Endothelial cell (in vitro differentiated cells): Measurements from ENCODE around the gene ARHGAP18. TPM values are rescaled to one million over a fixed set of nuclear protein-coding genes. Genes with fewer than 3 reads are reported as not detected.

Source experiments
- DNase-seq: peaks from one replicate; pipeline ENCODE4 v3.0.0; 2021; ENCODE audit warnings: low spot score
- H3K27ac Mint-ChIP-seq: one replicate; pipeline ENCODE4 v1.8.0; 2021; ENCODE audit warnings: mixed read lengths, inconsistent platforms; ENCODE audit not compliant: unreplicated experiment
- H3K27me3 Mint-ChIP-seq: one replicate; pipeline ENCODE4 v1.8.0; 2021; ENCODE audit warnings: mild to moderate bottlenecking, moderate library complexity, mixed read lengths, inconsistent platforms; ENCODE audit not compliant: unreplicated experiment
- H3K36me3 Mint-ChIP-seq: one replicate; pipeline ENCODE4 v1.8.0; 2021; ENCODE audit warnings: mild to moderate bottlenecking, low read depth, mixed read lengths, inconsistent platforms; ENCODE audit not compliant: unreplicated experiment
- H3K4me1 Mint-ChIP-seq: one replicate; pipeline ENCODE4 v1.8.0; 2021; ENCODE audit warnings: mild to moderate bottlenecking, mixed read lengths, inconsistent platforms; ENCODE audit not compliant: unreplicated experiment
- H3K4me3 Mint-ChIP-seq: one replicate; pipeline ENCODE4 v1.8.0; 2021; ENCODE audit warnings: mild to moderate bottlenecking, mixed read lengths, inconsistent platforms; ENCODE audit not compliant: unreplicated experiment
- H3K9me3 Mint-ChIP-seq: one replicate; pipeline ENCODE4 v1.8.0; 2021; ENCODE audit warnings: mixed read lengths, inconsistent platforms; ENCODE audit not compliant: unreplicated experiment
- total RNA-seq: library from RNA; stranded (reverse); fragmentation: NEBNext Ultra II Directional; extraction: Animal tissue kit (Norgen Biotek cat#: 25700); gene quantifications from one replicate; pipeline ENCODE4 v1.2.1, GENCODE V29; 2021; ENCODE audit not compliant: unreplicated experiment
- TF ChIP-seq, protein P1 (sequence below): fragments of 200-600 bp; sonication (generic); IDR thresholded peaks from one replicate; pipeline ENCODE4 v1.5.0; 2021; ENCODE audit warnings: antibody characterized with exemption; ENCODE audit not compliant: unreplicated experiment

Gene ARHGAP18
- total RNA-seq, 1 donor from 2014 or later, result 102 TPM

DNA sequence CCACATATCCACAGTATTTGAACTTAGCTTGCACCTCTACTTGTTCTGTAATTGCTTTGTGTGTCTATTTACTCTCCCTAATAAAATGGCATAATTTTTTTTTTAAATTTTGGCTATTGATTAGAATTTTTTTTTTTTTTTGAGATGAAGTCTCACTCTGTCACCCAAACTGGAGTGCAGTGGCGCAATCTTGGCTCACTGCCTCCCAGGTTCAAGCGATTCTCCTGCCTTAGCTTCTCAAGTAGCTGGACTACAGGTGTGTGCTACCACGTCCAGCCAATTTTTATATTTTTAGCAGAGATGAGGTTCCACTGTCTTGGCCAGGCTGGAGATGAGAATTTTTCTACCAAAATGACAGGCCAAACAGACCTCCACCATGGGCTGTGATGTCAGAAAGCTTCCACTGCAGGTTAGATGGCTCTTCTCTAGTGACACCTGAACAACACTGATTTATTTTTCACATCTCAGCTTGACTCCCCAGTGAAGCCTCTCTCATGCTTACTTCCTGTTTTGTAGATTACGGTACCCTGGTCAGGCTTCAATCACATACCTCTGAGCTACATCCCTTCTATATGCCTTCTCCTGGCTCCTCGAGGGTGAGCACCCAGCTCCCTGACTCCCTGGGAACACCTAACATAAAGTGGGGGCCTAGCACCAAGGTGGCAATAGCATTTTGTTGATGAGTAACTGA lies 112.8 kb downstream of the ARHGAP18 start:
- peaks cover 19% of the 10 kb centered on the region for H3K36me3 Mint-ChIP-seq
- no peaks in the 10 kb centered on the region for H3K9me3 Mint-ChIP-seq
- peak overlapping the region; percentile 35 for H3K4me3 Mint-ChIP-seq
- H3K4me1 Mint-ChIP-seq, result peaks cover 22% of the 10 kb centered on the region
- DNase-seq, result no peak
- H3K27me3 Mint-ChIP-seq, result peaks cover 1% of the 10 kb centered on the region
- TF ChIP-seq, protein P1, sequence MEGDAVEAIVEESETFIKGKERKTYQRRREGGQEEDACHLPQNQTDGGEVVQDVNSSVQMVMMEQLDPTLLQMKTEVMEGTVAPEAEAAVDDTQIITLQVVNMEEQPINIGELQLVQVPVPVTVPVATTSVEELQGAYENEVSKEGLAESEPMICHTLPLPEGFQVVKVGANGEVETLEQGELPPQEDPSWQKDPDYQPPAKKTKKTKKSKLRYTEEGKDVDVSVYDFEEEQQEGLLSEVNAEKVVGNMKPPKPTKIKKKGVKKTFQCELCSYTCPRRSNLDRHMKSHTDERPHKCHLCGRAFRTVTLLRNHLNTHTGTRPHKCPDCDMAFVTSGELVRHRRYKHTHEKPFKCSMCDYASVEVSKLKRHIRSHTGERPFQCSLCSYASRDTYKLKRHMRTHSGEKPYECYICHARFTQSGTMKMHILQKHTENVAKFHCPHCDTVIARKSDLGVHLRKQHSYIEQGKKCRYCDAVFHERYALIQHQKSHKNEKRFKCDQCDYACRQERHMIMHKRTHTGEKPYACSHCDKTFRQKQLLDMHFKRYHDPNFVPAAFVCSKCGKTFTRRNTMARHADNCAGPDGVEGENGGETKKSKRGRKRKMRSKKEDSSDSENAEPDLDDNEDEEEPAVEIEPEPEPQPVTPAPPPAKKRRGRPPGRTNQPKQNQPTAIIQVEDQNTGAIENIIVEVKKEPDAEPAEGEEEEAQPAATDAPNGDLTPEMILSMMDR, result no peak
- no peak overlapping the region for H3K27ac Mint-ChIP-seq

DNA sequence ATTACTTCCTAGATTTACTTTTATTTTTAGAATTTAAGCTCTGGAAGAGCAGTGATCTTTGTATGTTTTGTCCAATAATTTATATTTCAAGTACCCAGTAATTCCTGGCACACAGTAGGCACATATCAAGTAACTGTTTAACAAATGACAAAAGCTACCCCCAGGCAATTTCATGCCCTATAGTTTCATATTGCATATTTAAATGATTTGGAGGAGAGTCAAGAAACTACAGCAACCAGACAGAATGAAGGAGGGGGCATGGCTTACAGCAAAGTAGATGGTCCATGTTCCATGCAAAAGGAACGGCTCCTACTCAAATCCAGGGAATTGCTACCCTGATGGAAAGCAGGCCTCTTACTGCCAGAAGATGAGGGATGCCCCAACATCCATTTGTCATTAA lies 113.5 kb downstream of the ARHGAP18 start:
- peaks cover 1% of the 10 kb centered on the region for H3K27me3 Mint-ChIP-seq
- H3K27ac Mint-ChIP-seq, result no peak overlapping the region
- H3K36me3 Mint-ChIP-seq, result peaks cover 21% of the 10 kb centered on the region
- no peaks in the 10 kb centered on the region for H3K9me3 Mint-ChIP-seq
- DNase-seq, result no peak
- peaks cover 22% of the 10 kb centered on the region for H3K4me1 Mint-ChIP-seq
- no peak overlapping the region for H3K4me3 Mint-ChIP-seq
- TF ChIP-seq, protein P1, result no peak

DNA sequence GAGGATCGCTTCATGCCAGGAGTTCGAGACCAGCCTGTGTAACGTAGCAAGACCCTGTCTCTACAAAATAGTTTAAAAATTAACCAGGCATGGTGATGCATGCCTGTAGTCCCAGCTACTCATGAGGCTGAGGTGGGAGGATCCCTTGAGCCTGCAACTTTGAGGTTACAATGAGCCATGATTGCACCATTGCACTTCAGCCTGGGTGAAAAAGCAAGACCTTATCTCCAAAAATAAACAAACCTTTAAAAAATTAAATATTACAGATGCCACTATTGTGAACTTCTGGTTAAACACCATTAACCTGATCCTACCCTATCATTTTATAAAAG lies 116.8 kb downstream of the ARHGAP18 start:
- Mint-ChIP-seq H3K36me3 (peaks cover 28% of the 10 kb centered on the region), H3K27me3 (peaks cover 2% of the 10 kb centered on the region), H3K9me3 (no peaks in the 10 kb centered on the region), H3K4me3 (no peak overlapping the region), H3K4me1 (peaks cover 12% of the 10 kb centered on the region), H3K27ac (no peak overlapping the region)
- TF ChIP-seq, protein P1, result no peak
- no peak for DNase-seq

DNA sequence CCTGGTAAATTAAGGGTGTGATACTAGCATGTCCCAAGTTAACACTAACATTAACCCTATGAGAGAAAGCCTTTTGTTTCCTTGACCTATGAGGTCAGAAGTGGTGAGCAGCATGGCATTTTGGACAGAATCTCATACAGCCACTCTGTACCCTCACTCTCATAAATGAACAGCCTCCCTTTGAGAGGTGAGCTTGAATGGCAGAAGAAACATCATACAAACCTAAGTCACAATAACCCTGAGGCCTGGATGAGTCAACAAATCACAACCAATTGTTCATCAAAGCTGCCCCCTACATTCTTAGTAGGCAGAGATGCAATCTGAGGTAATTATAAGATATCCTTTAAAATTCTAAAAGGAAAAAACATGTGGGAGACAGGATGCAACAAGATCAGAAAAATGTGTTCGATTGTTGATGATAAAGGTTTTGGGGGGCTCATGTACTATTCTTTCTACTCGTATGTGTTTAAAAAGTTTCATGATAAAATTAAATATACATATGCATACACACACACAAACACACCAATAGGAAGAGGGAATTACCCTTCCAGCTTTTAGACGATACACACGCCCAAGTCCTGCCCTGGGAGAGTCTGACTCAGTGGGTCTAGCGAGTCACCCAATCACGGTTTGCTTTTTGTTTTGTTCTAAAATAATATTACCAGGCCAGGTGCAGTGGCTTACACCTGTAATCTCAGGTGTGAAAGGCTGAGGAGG lies 117.3 kb downstream of the ARHGAP18 start:
- peaks cover 12% of the 10 kb centered on the region for H3K4me1 Mint-ChIP-seq
- H3K27ac Mint-ChIP-seq, result no peak overlapping the region
- TF ChIP-seq, protein P1, result no peak
- H3K27me3 Mint-ChIP-seq, result peaks cover 2% of the 10 kb centered on the region
- no peak overlapping the region for H3K4me3 Mint-ChIP-seq
- H3K36me3 Mint-ChIP-seq, result peaks cover 31% of the 10 kb centered on the region
- H3K9me3 Mint-ChIP-seq, result no peaks in the 10 kb centered on the region
- no peak for DNase-seq

DNA sequence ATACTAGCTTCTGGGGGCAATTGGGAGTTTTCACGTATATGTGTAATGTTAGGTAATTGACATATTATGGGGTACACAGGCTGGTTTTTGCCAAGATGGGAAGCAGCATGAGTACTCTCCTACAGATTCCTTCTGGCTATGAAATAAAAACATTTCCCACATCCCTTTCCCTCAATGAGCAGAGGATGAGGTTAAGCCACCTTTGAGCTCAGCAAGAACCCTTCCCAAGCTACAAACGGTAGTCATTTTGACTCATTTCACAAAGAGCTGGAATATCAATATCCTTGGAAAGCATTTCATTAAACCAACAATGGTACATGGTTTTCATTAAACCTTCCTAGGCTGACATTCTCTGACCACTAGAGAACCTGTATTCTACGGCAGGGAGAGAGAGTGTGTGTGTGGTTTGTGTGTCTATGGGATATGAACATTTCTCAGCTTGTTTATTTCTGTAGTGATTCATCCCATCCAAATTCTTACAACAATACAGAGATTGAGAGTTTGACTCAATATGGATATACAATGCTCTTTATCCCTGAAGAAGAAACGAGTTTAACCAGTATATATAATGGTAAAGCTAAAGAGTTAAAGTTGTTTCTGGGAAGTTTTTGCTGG lies 119.5 kb downstream of the ARHGAP18 start:
- H3K9me3 Mint-ChIP-seq, result no peaks in the 10 kb centered on the region
- no peak overlapping the region for H3K27ac Mint-ChIP-seq
- peaks cover 2% of the 10 kb centered on the region for H3K27me3 Mint-ChIP-seq
- TF ChIP-seq, protein P1, result no peak
- peaks cover 34% of the 10 kb centered on the region for H3K36me3 Mint-ChIP-seq
- H3K4me3 Mint-ChIP-seq, result no peak overlapping the region
- DNase-seq, result no peak
- H3K4me1 Mint-ChIP-seq, result peaks cover 7% of the 10 kb centered on the region
